OCI-LY1 (cell line): ENCODE results near the gene FN1.

Source experiments
- H2AFZ ChIP-seq: fragments of 200-600 bp; sonication (generic), shearing (Covaris generic); 2 replicates; pipeline ENCODE4 v1.6.0; 2014; ENCODE audit warnings: antibody characterized with exemption, mild to moderate bottlenecking, low read length
- H3F3A ChIP-seq: fragments of 200-600 bp; sonication (generic), shearing (Covaris generic); 2 replicates; pipeline ENCODE4 v1.6.0; 2014; ENCODE audit warnings: mild to moderate bottlenecking, antibody characterized with exemption, low read length, moderate library complexity; ENCODE audit not compliant: insufficient read depth
- H3K27ac ChIP-seq: fragments of 200-600 bp; sonication (generic); 2 replicates; pipeline ENCODE4 v1.5.1; 2014; ENCODE audit warnings: low read length, mixed run types, mild to moderate bottlenecking, low read depth; ENCODE audit not compliant: poor library complexity, severe bottlenecking
- H3K27me3 ChIP-seq: fragments of 200-600 bp; sonication (generic); 2 replicates; pipeline ENCODE4 v1.6.0; 2014; ENCODE audit warnings: antibody characterized with exemption, mild to moderate bottlenecking, low read length, moderate library complexity; ENCODE audit not compliant: insufficient read depth
- H3K36me3 ChIP-seq: fragments of 200-600 bp; sonication (generic); 2 replicates; pipeline ENCODE4 v1.6.1; 2014; ENCODE audit warnings: mild to moderate bottlenecking, antibody characterized with exemption, low read length, moderate library complexity, mixed read lengths; ENCODE audit not compliant: insufficient read depth
- H3K4me1 ChIP-seq: fragments of 200-600 bp; sonication (generic); 2 replicates; pipeline ENCODE4 v1.5.1; 2014; ENCODE audit warnings: mild to moderate bottlenecking, low read length, moderate library complexity; ENCODE audit not compliant: insufficient read depth, severe bottlenecking
- H3K4me2 ChIP-seq: fragments of 200-600 bp; sonication (generic), shearing (Covaris generic); 2 replicates; pipeline ENCODE4 v1.6.1; 2014; ENCODE audit warnings: low read length
- H3K4me3 ChIP-seq: fragments of 200-600 bp; sonication (generic); 2 replicates; pipeline ENCODE4 v1.5.1; 2014; ENCODE audit warnings: low read length, low read depth, mild to moderate bottlenecking, mixed read lengths; ENCODE audit not compliant: poor library complexity, severe bottlenecking
- H3K79me2 ChIP-seq: fragments of 200-600 bp; shearing (Covaris generic); 2 replicates; pipeline ENCODE4 v1.6.1; 2016; ENCODE audit warnings: mixed run types, low read length, mixed read lengths; ENCODE audit not compliant: insufficient read depth
- H3K9ac ChIP-seq: fragments of 200-600 bp; sonication (generic), shearing (Covaris generic); 2 replicates; pipeline ENCODE4 v1.6.1; 2014; ENCODE audit warnings: mild to moderate bottlenecking, low read length, mixed read lengths
- H3K9me2 ChIP-seq: fragments of 200-600 bp; sonication (generic), shearing (Covaris generic); 2 replicates; pipeline ENCODE4 v1.6.1; 2014; ENCODE audit warnings: low read depth, mild to moderate bottlenecking, low read length, mixed read lengths
- H3K9me3 ChIP-seq: fragments of 200-600 bp; shearing (Covaris generic); 2 replicates; pipeline ENCODE4 v1.6.1; 2014; ENCODE audit warnings: low read length, mixed read lengths
- H4K20me1 ChIP-seq: fragments of 200-600 bp; sonication (generic), shearing (Covaris generic); 2 replicates; pipeline ENCODE4 v1.6.0; 2016; ENCODE audit warnings: mild to moderate bottlenecking, low read length; ENCODE audit not compliant: insufficient read depth
- EZH2 ChIP-seq: fragments of 200-600 bp; sonication (generic), shearing (Covaris generic); IDR thresholded peaks from 2 replicates; pipeline ENCODE4 v1.8.0; 2017; ENCODE audit warnings: borderline replicate concordance, mixed run types, mild to moderate bottlenecking, antibody characterized with exemption, low read length, moderate library complexity, mixed read lengths
- TF ChIP-seq, protein P1 (sequence below): fragments of 200-600 bp; sonication (generic), shearing (Covaris generic); IDR thresholded peaks from 2 replicates; pipeline ENCODE4 v1.5.1; 2017; ENCODE audit warnings: mild to moderate bottlenecking, antibody characterized with exemption, low read length, moderate library complexity, mixed read lengths

FN1 gene

GRCh38 chr2:215450188-215451011, 14.5 kb upstream of the FN1 start:
- no peak overlapping the region for H2AFZ ChIP-seq
- no peaks in the 10 kb centered on the region for H3K4me1 ChIP-seq
- H3K4me2 ChIP-seq: no peak overlapping the region
- H3K9me2 ChIP-seq: no peaks in the 10 kb centered on the region
- H3K4me3 ChIP-seq: no peak overlapping the region
- no peaks in the 10 kb centered on the region for H3K79me2 ChIP-seq
- H3K27me3 ChIP-seq: no peaks in the 10 kb centered on the region
- no peak overlapping the region for H3K9ac ChIP-seq
- TF ChIP-seq, protein P1, sequence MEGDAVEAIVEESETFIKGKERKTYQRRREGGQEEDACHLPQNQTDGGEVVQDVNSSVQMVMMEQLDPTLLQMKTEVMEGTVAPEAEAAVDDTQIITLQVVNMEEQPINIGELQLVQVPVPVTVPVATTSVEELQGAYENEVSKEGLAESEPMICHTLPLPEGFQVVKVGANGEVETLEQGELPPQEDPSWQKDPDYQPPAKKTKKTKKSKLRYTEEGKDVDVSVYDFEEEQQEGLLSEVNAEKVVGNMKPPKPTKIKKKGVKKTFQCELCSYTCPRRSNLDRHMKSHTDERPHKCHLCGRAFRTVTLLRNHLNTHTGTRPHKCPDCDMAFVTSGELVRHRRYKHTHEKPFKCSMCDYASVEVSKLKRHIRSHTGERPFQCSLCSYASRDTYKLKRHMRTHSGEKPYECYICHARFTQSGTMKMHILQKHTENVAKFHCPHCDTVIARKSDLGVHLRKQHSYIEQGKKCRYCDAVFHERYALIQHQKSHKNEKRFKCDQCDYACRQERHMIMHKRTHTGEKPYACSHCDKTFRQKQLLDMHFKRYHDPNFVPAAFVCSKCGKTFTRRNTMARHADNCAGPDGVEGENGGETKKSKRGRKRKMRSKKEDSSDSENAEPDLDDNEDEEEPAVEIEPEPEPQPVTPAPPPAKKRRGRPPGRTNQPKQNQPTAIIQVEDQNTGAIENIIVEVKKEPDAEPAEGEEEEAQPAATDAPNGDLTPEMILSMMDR: no peak
- TF ChIP-seq EZH2: no peak
- H4K20me1 ChIP-seq: no peaks in the 10 kb centered on the region
- no peaks in the 10 kb centered on the region for H3F3A ChIP-seq
- no peaks in the 10 kb centered on the region for H3K36me3 ChIP-seq
- H3K9me3 ChIP-seq: no peaks in the 10 kb centered on the region
- H3K27ac ChIP-seq: no peak overlapping the region

DNA sequence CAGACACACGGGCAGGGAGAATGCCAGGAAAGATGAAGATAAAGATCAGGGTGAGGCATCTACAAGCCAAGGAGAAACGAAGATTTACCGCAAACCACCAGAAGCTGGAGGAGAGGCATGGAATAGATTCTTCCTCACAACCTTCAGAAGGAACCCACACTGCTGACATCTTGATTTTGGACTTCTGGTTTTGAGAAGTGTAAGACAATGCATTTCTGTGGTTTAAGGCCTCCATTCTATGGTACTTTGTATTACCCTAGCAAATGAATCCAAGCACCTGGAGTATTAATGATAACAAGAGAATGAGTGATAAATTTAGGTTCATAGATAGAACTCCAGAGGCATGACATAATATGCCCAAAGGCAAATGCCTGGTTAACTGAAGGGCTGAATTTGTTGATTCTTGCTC, 11.8 kb upstream of the FN1 start:
- H3K27ac ChIP-seq: no peak overlapping the region
- no peaks in the 10 kb centered on the region for H3K9me3 ChIP-seq
- H2AFZ ChIP-seq: no peak overlapping the region
- no peaks in the 10 kb centered on the region for H3K27me3 ChIP-seq
- H3K36me3 ChIP-seq: no peaks in the 10 kb centered on the region
- no peak overlapping the region for H3K4me3 ChIP-seq
- no peak for TF ChIP-seq EZH2
- TF ChIP-seq, protein P1: no peak
- no peaks in the 10 kb centered on the region for H3K79me2 ChIP-seq
- no peak overlapping the region for H3K9ac ChIP-seq
- H3K4me2 ChIP-seq: no peak overlapping the region
- no peaks in the 10 kb centered on the region for H3F3A ChIP-seq
- H3K9me2 ChIP-seq: no peaks in the 10 kb centered on the region
- H3K4me1 ChIP-seq: no peaks in the 10 kb centered on the region
- H4K20me1 ChIP-seq: no peaks in the 10 kb centered on the region

DNA sequence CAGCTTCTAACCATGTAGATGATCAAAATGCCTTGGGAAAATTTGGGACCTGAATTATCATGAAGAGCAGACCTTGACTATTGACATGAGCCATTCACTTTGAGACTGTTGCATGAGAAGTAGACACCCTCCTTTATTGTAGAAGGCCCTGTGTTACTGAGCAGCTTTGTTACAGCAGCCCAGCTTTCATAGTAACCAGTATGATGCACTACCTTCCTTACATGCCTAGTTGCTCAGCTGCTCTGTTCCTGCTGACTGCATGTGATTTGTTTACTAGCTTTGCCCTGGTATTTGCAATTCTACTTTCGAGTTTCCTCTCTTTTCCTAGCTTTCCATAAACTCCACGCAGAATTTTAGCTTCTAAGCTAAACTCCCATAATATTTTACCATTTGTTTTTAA, 11.2 kb upstream of the FN1 start:
- no peaks in the 10 kb centered on the region for H3K36me3 ChIP-seq
- H3K9me3 ChIP-seq: no peaks in the 10 kb centered on the region
- no peaks in the 10 kb centered on the region for H3F3A ChIP-seq
- H3K27ac ChIP-seq: no peak overlapping the region
- no peak overlapping the region for H3K9ac ChIP-seq
- H3K27me3 ChIP-seq: no peaks in the 10 kb centered on the region
- TF ChIP-seq, protein P1: no peak
- TF ChIP-seq EZH2: no peak
- H2AFZ ChIP-seq: no peak overlapping the region
- H4K20me1 ChIP-seq: no peaks in the 10 kb centered on the region
- no peak overlapping the region for H3K4me2 ChIP-seq
- no peaks in the 10 kb centered on the region for H3K79me2 ChIP-seq
- no peak overlapping the region for H3K4me3 ChIP-seq
- no peaks in the 10 kb centered on the region for H3K4me1 ChIP-seq
- no peaks in the 10 kb centered on the region for H3K9me2 ChIP-seq
